ENCODE data around the gene ZNF655. TPM values are rescaled to one million over a fixed set of nuclear protein-coding genes. Genes with fewer than 3 reads are reported as not detected.

ZNF655 gene
- total and polyA plus RNA-seq, 2 of the 8 experiments (the other 6 are each of a cell fraction or from before 2014, with no cell fraction given) = 27.1 to 37.8 TPM

GRCh38 chr7:99521399-99521798 lies 37.0 kb upstream of the ZNF655 start (continued):
- TF ChIP-seq POLR2A (IDR thresholded peaks at IDR 0.05; ENCODE audit: control extremely low read depth in 1 of 2, low read depth in 2 of 2, low read length in 2 of 2) (no peak), ATF3 (IDR thresholded peaks at IDR 0.05; ENCODE audit: insufficient read depth, low read depth, low read length) (no peak), SP2 (IDR thresholded peaks at IDR 0.05; ENCODE audit: low read length) (no peak), EGR1 (IDR thresholded peaks at IDR 0.05; ENCODE audit: borderline replicate concordance, low read depth, low read length) (no peak), TEAD4 (IDR thresholded peaks at IDR 0.05; ENCODE audit: low read depth, low read length) (no peak)

Measured in H1 (cell line).